Activated T-cell treated with anti-CD3 and anti-CD28 coated beads, Interleukin-2, amount 50 U/mL, for 4 hours (primary cell): ENCODE measurements around the gene UBE2M. TPM values are rescaled to one million over a fixed set of nuclear protein-coding genes. Genes with fewer than 3 reads are reported as not detected.
A peak's percentile ranks its signal among the peaks of the same experiment; 100 is the strongest.

Experiments used
- ATAC-seq, 2 donors: fragments of 200-7000 bp; cut with Tn5 transposase; one replicate each; pipeline ENCODE4 v1.10.0; 2021
- DNase-seq: peaks from one replicate; pipeline ENCODE4 v3.0.0-alpha.2; 2020
- H3K27me3 Mint-ChIP-seq: one replicate; pipeline ENCODE4 v1.8.0; 2021; ENCODE audit warnings: low read depth, mixed read lengths
- H3K36me3 Mint-ChIP-seq: one replicate; pipeline ENCODE4 v1.8.0; 2022; ENCODE audit warnings: mixed read lengths; ENCODE audit not compliant: insufficient read depth
- H3K4me1 Mint-ChIP-seq: one replicate; pipeline ENCODE4 v1.8.0; 2021; ENCODE audit warnings: low read depth, mixed read lengths
- H3K4me3 Mint-ChIP-seq: one replicate; pipeline ENCODE4 v1.8.0; 2021; ENCODE audit warnings: mild to moderate bottlenecking, moderate library complexity, mixed read lengths
- H3K9me3 Mint-ChIP-seq: one replicate; pipeline ENCODE4 v1.8.0; 2021; ENCODE audit warnings: mixed read lengths
- total RNA-seq, 3 donors: library from RNA; stranded (reverse); gene quantifications; one replicate each; pipeline ENCODE4 v1.2.1, GENCODE V29; 2021

Gene UBE2M
- total RNA-seq, 3 donors from 2014 or later = 138 to 155 (median 153) TPM

DNA sequence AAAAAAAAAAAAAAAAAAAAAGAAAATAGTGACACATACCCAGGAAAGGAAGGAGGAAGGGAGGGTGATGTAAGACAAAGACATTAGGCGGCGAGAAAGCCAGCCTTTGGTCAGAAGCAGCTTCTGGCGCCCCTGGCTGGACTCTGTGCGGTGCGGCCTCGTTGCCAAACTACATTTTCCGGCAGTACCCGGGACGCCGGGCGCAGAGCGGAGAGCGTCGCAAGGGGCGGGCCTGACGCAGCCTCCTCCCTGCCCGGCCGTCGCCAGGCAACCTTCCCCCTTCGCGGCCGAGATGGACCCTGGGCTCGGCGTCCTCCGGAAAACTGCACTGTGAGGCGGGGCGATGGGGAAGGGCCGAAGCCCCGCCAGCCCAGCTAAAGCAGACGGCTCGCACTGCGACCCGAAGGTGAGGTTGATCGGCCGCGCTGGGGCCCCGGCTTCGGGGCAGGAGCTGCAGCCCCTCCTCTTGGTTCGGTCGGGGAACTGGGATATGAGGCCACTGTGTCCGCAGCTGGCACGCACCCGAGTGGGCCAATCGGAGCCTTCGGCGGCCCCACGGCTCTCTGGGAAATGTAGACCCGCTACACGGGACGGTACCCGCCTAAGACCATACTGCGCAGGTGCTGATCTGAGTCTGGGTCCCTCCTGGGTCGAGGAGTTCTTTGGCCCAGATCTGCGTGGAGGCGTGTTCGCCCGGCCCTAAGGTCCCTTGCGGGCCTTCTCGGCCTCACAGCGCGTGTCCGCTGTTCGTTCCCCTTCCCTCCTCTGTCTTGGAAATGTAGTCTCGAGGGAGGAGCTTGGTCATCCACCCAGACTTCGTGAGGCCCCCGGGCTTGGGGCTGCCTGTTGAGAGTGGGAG lies 17.0 kb upstream of the UBE2M start:
- H3K27me3 Mint-ChIP-seq = no peaks in the 10 kb centered on the region

DNA sequence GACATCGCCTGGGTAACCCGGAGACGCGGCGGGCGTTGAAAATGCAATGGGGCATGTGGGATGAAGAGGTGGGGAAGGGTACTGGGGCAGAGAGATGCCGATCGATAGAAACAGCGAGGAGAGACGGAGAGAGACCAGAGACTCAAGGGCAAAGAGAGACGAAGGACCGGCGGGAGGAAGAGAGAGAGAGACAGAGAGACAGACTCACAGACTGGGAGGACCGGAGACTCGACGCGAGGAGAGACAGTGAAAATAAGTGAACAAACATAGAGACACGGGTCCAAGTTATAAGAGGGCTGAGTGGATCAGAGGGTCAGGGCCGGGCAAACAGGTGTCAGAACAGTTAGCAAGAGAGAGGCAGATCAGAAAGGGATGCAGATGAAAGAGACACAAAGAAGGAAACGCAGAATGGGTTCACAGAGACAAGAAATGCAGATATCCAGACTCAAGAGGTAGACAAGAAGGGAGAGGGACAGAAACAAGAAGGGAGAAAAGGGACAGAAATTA lies 15.3 kb upstream of the UBE2M start:
- Mint-ChIP-seq H3K9me3 (no peaks in the 10 kb centered on the region), H3K36me3 (peaks cover 7% of the 10 kb centered on the region), H3K4me3 (peak overlapping the region; percentile 97), H3K27me3 (no peaks in the 10 kb centered on the region), H3K4me1 (peaks cover 43% of the 10 kb centered on the region)
- no peak for DNase-seq
- ATAC-seq = no peak

More for the DNA sequence above, 17.0 kb upstream of the UBE2M start:
- peak; percentile 40 to 42 for ATAC-seq
- Mint-ChIP-seq H3K4me3 (peak overlapping the region; percentile 97), H3K4me1 (peaks cover 50% of the 10 kb centered on the region), H3K36me3 (peaks cover 5% of the 10 kb centered on the region), H3K9me3 (no peaks in the 10 kb centered on the region)
- DNase-seq = peak; percentile 64

DNA sequence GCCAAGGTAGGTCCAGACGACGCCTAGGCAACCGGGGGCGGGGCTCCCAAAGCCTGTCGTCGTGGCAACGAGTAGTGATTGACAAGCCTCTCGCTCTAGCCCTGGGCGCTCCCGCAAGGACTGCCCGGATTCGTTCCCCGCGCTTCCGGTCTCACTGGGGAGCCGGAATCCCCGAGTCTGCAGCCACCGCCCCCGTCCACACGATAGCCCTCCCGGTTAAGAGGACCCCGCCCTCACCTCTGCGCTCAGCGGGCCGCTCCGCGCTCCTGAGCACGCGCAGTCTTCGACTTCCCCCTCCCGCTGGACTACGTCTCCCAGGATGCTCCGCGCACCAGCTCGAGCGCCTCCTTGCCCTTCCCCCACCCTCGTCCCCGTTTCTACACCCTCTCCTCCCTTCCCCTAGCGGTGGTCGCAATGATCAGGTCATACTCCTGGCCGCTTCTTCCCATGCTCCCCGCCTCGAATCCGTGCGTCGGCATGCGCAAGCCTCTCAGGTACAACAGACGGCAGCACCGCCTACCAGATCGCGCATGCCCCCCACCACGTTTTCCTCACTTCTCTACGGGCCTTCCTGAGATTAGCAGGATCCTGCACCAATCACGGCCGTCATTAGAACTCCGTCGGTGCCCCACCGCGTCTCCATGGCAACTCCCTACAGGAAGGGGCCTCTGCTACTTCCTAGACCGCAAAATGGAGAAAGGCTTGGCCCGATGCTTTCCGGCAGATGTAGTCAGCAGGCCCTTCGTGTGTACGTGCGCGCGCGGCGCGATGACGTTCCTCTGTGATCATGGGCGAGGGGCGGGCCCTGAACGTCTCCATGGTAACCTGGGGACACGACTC lies 14.6 kb upstream of the UBE2M start, which contains the start of gene MZF1:
MZF1 (minus strand) TSS at position 518 of the 840 bp plus-strand sequence. CDS start 1,946 bp downstream, outside the sequence.
- DNase-seq (peak; percentile 100), ATAC-seq (peak; percentile 75 to 77)
- Mint-ChIP-seq H3K9me3 (no peaks in the 10 kb centered on the region), H3K27me3 (no peaks in the 10 kb centered on the region), H3K4me3 (peak within 1 kb of the TSS; percentile 97), H3K36me3 (peaks cover 9% of the 10 kb centered on the region), H3K4me1 (peaks cover 37% of the 10 kb centered on the region)

DNA sequence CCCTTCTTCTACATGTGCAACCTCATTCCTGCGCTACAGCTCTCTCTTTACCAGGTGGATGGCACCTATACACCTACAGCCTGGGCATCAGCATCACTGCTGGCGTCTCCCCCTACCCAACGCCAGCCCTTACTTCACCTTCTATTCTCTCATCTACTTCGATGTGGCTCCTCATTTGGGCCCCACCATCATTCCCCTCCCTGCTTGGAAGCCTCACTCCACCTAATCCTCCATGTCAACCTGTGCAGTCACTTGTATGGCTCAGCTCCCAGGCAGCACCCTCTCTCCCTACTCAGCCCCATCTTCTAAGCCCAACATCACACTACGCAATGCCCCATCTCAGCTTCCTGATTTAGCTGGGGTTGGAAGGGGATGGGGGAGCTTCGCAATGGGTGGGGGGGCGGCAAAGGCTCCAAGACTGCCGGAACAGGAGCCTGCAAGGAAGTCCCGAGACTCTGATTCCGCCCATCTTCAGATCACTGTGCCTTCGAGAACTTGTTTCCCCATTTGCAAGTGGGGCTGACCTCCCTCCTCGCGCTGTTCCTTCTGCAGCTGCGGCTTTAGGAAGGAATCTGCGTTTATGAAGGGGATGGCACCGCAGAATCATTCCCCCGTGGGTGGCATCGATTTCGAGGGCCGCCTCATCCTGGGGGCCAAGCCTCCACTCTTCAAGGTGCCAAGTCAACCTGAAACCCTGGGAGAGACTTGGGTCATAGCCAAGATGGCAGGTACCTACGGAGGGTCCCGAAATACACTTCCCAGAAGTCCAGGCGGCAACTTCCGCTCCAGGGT lies 13.8 kb upstream of the UBE2M start:
- H3K4me1 Mint-ChIP-seq = peaks cover 31% of the 10 kb centered on the region
- no peaks in the 10 kb centered on the region for H3K9me3 Mint-ChIP-seq
- ATAC-seq (no peak), DNase-seq (peak; percentile 1)
- H3K27me3 Mint-ChIP-seq = no peaks in the 10 kb centered on the region
- peak overlapping the region; percentile 97 for H3K4me3 Mint-ChIP-seq
- peaks cover 12% of the 10 kb centered on the region for H3K36me3 Mint-ChIP-seq

DNA sequence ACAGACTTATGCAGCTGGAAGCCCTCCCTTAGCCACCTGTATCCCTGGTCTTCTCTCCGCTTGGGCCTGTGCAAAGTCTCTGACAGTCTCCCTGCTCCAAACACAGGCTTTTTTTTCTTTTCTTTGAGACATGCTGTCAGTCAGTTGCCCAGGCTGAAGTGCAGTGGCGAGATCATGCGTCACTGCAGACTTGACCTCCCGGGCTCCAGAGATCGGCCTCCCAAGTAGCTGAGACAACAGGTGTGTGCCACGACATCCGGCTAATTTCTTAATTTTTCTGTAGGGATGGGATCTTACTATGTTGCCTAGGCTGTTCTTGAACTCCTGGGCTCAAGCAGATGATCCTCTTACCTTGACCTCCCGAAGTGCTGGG lies 13.2 kb upstream of the UBE2M start:
- no peaks in the 10 kb centered on the region for H3K27me3 Mint-ChIP-seq
- ATAC-seq = no peak
- DNase-seq = peak; percentile 3
- peak overlapping the region; percentile 97 for H3K4me3 Mint-ChIP-seq
- peaks cover 12% of the 10 kb centered on the region for H3K36me3 Mint-ChIP-seq
- H3K9me3 Mint-ChIP-seq = no peaks in the 10 kb centered on the region
- H3K4me1 Mint-ChIP-seq = peaks cover 31% of the 10 kb centered on the region

DNA sequence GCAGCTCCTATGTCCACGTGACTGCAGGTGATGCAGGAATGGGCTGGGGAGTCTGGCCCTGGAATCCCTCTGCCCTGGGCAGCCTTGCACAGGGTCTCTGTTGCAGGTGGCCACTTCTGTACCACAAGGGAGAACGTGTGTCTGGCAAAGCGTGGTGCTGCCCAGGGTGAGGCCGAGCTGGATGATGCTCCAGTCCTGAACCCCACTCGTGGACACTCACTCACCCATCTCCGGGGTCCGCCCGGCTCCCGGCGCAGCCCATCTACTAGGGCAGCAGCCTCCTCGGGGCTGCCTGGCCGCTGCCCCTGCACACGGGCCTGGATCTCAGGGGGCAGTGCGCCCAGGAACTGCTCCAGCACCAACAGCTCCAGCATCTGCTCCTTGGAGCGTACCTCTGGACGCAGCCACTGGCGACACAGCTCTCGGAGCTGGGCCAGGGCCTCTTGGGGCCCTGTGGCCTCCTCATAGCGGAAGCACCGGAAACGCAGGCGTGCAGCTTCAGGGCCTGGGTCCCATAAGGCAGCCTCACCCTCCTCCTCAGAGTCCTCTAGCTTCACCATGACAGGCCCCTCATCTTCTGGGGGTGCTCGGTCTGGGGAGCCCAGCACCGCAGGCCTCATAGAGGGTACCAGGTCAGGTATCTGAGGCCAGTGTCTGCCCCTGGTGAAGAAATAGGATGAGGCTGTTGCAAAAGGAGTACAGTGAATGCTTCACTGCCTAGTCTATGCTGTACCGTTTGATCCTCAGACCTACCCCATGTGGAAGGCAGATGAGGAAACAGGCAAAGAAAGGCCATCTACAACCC lies 12.6 kb upstream of the UBE2M start:
- ATAC-seq = no peak
- Mint-ChIP-seq H3K27me3 (no peaks in the 10 kb centered on the region), H3K9me3 (no peaks in the 10 kb centered on the region), H3K4me1 (peaks cover 30% of the 10 kb centered on the region), H3K4me3 (no peak overlapping the region), H3K36me3 (peaks cover 12% of the 10 kb centered on the region)
- peak; percentile 4 for DNase-seq

DNA sequence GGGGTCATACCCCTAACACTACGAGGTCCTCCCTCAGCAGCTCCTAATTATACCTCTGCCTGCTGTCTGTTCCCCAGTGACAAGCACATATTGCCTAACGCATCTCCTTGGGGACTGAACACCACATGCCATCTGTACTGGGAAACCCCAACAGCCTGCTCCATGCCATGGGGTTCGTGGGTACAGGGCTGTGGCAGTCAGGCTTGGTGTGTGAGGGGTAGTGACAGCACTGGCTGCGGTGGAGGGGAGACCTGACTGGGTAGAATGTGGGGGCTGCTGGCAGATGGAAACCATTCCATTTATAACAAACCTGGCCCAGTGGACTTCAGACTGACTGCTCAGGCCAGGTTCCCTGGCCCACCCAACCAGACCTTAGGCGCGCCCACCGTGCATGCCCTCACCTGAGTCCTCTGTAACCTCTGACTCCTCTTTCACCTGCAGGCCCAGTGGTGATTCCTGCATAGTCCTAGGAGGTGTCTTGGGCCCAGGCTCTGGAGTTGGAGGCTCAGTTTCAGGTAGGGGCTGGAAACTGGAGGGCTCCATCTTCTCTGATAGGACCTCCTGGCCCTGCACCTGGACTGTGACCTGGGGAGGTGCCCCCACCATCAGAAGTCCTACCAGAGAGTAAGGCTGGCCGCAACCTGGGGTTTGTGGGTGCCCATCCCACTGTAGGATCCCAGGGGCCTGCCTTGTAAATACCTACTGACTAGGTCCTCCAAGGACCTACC lies 11.7 kb upstream of the UBE2M start:
- H3K4me1 Mint-ChIP-seq = peaks cover 25% of the 10 kb centered on the region
- ATAC-seq (no peak), DNase-seq (peak; percentile 4)
- H3K9me3 Mint-ChIP-seq = no peaks in the 10 kb centered on the region
- H3K4me3 Mint-ChIP-seq = no peak overlapping the region
- peaks cover 12% of the 10 kb centered on the region for H3K36me3 Mint-ChIP-seq
- H3K27me3 Mint-ChIP-seq = no peaks in the 10 kb centered on the region

DNA sequence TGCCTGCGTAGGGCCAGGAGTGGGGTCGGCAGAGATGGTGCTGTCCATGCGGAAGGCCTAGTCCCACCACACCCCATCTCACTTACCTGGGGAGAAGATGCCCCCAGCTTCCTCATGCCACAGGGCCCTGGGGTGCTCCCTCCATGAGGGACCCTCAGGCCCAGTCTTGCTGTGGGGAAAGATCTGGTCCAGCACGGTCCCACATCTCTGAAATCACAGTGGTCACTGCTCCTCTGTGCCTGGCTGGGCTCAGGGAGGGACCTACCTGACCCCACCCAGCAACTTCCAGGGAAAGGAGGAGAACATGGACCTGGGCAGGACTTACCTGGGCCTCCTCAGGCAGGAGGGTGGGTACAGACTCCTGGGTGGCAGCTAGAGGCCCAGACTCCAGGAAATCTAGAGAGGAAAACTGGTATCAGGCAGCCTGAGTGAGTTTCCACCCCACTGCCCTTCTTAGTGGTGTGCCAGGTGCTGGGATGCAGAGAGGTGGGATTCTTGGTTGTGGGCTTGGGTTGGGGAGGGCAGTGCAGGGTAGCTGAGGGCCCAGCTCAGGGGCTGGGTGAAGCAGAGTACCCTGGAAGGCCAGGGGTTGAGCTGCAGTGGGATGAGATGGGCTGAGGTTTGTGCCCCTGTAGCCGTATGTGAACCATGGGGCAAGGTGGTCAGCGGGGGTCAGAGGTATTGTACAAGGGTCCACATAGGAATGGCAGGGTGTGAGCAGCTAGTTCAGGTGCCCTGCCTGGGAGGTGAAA lies 11.0 kb upstream of the UBE2M start:
- DNase-seq (no peak), ATAC-seq (no peak)
- Mint-ChIP-seq H3K4me1 (peaks cover 22% of the 10 kb centered on the region), H3K27me3 (no peaks in the 10 kb centered on the region), H3K9me3 (no peaks in the 10 kb centered on the region), H3K4me3 (no peak overlapping the region), H3K36me3 (peaks cover 12% of the 10 kb centered on the region)

DNA sequence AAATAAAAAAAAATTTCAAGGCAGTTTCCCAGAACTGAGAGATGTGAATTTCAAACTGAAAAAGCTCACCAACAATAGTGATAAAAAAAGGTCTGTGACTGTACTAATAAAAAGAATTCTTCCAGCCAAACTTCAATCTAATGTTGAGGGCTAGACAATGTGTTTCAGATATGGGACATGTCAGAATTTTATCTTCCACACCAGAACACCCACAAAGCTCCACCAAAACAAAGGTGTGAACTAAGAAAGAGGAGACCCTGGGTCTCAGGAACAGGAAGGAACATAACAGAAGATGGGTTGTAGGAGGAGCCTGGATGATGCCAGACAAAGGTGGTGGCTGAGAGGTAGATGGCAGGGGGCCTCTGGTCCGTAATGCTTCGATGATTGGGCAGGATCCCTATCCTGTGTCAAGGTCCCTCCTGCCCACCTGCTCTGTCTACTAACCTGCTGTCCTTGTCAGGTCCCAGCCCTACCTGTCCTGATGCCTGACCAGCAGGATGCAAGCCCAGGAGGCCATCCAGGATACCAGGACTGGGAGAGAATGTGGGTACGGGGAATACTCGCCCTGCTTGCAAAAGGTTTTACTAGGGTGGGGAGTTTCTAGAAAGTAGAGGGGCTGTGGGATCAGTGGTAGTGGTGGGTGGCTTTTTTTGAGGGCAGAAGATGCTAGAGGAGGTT lies 10.2 kb upstream of the UBE2M start:
- no peak overlapping the region for H3K4me3 Mint-ChIP-seq
- peaks cover 23% of the 10 kb centered on the region for H3K4me1 Mint-ChIP-seq
- H3K9me3 Mint-ChIP-seq = no peaks in the 10 kb centered on the region
- ATAC-seq (no peak), DNase-seq (no peak)
- H3K36me3 Mint-ChIP-seq = peaks cover 12% of the 10 kb centered on the region
- no peaks in the 10 kb centered on the region for H3K27me3 Mint-ChIP-seq

DNA sequence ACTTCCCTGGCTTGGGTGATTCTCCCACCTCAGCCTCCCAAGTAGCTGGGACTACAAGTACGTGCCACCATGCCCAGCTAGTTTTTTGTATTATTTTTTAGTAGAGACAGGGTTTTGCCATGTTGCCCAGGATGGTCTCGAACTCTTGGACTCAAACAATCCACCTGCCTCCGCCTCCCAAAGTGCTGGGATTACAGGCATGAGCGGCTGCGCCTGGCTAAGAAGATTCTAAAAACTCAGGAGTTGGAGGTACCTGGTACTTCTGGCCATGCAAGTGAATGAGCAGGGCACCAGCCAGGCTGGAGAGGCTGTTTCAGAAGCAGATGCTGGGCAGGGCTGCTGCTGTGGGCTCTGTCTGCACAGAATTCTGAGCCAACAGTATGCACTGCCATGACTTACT lies 8.6 kb upstream of the UBE2M start:
- no peak overlapping the region for H3K4me3 Mint-ChIP-seq
- H3K9me3 Mint-ChIP-seq = no peaks in the 10 kb centered on the region
- ATAC-seq (no peak), DNase-seq (no peak)
- H3K36me3 Mint-ChIP-seq = peaks cover 11% of the 10 kb centered on the region
- H3K4me1 Mint-ChIP-seq = peaks cover 24% of the 10 kb centered on the region
- H3K27me3 Mint-ChIP-seq = no peaks in the 10 kb centered on the region

DNA sequence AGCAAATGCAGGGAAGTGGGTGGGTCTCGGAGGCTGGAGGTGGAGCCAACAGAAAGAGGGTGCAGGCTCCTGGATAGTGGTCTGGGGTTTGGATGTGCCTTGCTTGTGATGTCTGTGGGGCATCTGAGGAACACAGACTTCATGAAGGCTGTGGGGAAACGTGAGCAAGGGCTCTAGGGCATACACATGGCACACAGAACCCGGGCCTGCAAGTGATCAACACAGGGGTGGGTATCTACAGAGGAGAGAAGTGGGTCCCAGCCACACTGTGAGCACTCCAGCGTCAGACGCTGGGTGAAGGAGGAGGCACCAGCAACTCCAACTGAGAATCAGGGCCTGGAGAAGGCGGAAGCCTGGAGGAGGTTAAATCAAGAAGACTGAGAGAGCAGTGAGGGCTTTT lies 5.4 kb upstream of the UBE2M start:
- peak overlapping the region; percentile 16 for H3K4me3 Mint-ChIP-seq
- ATAC-seq = no peak
- peaks cover 38% of the 10 kb centered on the region for H3K4me1 Mint-ChIP-seq
- peaks cover 6% of the 10 kb centered on the region for H3K36me3 Mint-ChIP-seq
- no peak for DNase-seq
- H3K27me3 Mint-ChIP-seq = no peaks in the 10 kb centered on the region
- H3K9me3 Mint-ChIP-seq = no peaks in the 10 kb centered on the region

DNA sequence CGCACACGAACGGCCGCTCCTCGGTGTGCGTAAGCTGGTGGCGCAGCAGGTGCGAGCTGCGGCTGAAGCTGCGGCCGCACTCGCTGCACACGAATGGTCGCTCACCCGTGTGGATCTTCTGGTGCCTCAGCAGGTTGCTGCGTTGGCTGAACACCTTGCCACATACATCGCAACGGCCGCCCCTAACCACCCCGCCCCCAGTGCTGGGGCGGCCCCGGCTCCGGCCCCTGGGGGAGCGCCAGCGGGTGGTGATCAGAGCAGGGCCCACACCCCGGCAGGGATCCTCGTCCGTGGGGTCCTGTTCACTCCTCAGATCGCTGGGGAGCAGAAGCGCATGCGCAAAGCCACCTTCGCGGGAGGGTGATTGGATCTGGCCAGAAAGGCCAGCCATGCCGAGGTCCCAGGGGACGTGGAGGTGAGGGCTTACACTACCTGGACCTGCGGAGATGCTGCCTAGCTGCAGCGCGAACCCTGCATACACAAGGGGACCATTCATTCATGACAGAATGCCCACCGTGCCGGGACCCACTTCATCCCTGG lies 4.7 kb upstream of the UBE2M start:
- ATAC-seq = no peak
- Mint-ChIP-seq H3K36me3 (peaks cover 4% of the 10 kb centered on the region), H3K4me3 (peak overlapping the region; percentile 76), H3K4me1 (peaks cover 39% of the 10 kb centered on the region), H3K9me3 (no peaks in the 10 kb centered on the region), H3K27me3 (no peaks in the 10 kb centered on the region)
- DNase-seq = no peak
